Measurements from ENCODE around the gene SCYGR3. TPM values are rescaled to one million over a fixed set of nuclear protein-coding genes. Genes with fewer than 3 reads are reported as not detected.

The SCYGR3 gene
- total RNA-seq, 1 experiment from 2014 or later = not detected

Other genes with a start within 250 kb of the SCYGR3 start
- gene TM4SF20, start 235.5 kb downstream of the SCYGR3 start, total RNA-seq (2014; rRNA removed; shearing (Covaris generic)) = not detected in 2 replicates
- gene SCYGR1, start 226.9 kb downstream of the SCYGR3 start, total RNA-seq (2014; rRNA removed; shearing (Covaris generic)) = not detected in 2 replicates
- 41.0 and 49.9 TPM in 2 replicates for gene AGFG1, start 142.7 kb downstream of the SCYGR3 start, total RNA-seq (2014; rRNA removed; shearing (Covaris generic))
- not detected in 2 replicates for gene SCYGR2, start 15.9 kb downstream of the SCYGR3 start, total RNA-seq (2014; rRNA removed; shearing (Covaris generic))
- gene SCYGR4, start 2.7 kb upstream of the SCYGR3 start, total RNA-seq (2014; rRNA removed; shearing (Covaris generic)) = not detected in 2 replicates
- not detected in 2 replicates for gene SCYGR5, start 52.0 kb upstream of the SCYGR3 start, total RNA-seq (2014; rRNA removed; shearing (Covaris generic))
- gene SLC19A3, start 103.2 kb upstream of the SCYGR3 start, total RNA-seq (2014; rRNA removed; shearing (Covaris generic)) = 0.63 and 1.2 TPM in 2 replicates
- not detected in 2 replicates for gene SCYGR6, start 109.9 kb upstream of the SCYGR3 start, total RNA-seq (2014; rRNA removed; shearing (Covaris generic))
- gene SCYGR7, start 113.5 kb upstream of the SCYGR3 start, total RNA-seq (2014; rRNA removed; shearing (Covaris generic)) = not detected in 2 replicates
- not detected in 2 replicates for gene SCYGR8, start 131.1 kb upstream of the SCYGR3 start, total RNA-seq (2014; rRNA removed; shearing (Covaris generic))
- gene CCL20, start 199.0 kb upstream of the SCYGR3 start, total RNA-seq (2014; rRNA removed; shearing (Covaris generic)) = 3.8 and 4.0 TPM in 2 replicates